HFF-Myc (cell line): Measurements from ENCODE around the gene MCF2L.

ENCODE experiments used
- DNase-seq: peaks from one replicate; pipeline ENCODE4 v3.0.0-alpha.2; 2011; ENCODE audit warnings: low read depth; ENCODE audit errors: extremely low read depth
- H3K4me3 ChIP-seq: replicated peaks from 2 replicates; pipeline ENCODE4 v1.5.1; 2011; ENCODE audit warnings: low read depth, mild to moderate bottlenecking, control low read depth, low read length
- CTCF ChIP-seq: IDR thresholded peaks from 2 replicates; pipeline ENCODE4 v1.5.1; 2012; ENCODE audit warnings: mild to moderate bottlenecking, low read depth, low read length, control low read depth; ENCODE audit errors: missing control alignments

Gene MCF2L

DNA sequence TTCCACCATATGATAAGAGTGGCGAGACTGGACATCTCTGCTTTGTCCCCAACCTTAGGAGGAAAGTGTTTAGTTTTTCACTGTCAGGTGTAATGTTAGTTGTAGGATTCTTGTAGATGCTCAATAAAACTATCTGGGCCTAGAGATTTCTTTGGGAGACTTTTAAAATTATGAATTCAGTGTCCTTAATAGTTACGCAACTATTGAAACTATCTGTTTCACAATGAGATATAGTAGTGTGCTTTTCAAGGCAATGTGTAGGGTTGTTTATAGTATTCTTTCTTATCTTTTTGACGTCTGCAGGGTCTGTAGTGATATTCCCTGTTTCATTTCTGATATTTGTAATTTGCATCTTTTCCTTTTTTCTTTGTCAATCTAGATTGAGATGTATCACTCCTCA, 103.4 kb downstream of the MCF2L start:
- no peak overlapping the region for H3K4me3 ChIP-seq
- DNase-seq: no peak
- no peak for TF ChIP-seq CTCF

DNA sequence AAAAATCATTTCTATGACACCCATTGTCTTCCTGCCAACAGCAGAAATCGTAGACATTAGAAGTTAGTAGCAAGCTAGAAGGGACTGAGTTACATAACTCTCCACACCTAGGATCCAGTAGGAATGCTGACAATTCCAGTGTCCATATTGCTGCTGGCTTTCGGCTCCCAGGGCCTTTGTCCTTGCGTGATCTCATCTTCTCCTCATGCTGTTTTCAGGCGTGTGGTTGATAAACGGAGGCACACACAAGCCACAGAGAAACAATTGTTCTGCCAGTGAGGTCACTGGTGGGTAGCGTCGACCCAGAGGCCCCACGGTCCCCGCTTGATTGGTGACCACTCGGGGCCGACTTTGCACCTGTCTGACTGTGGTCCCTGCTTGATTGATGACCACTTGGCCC, 104.9 kb downstream of the MCF2L start:
- no peak for TF ChIP-seq CTCF
- no peak for DNase-seq
- H3K4me3 ChIP-seq: no peak overlapping the region

- no peak for TF ChIP-seq CTCF
- H3K4me3 ChIP-seq: no peak overlapping the region
- DNase-seq: no peak
Observed at GRCh38 chr13:113074401-113074800, 105.4 kb downstream of the MCF2L start.

DNA sequence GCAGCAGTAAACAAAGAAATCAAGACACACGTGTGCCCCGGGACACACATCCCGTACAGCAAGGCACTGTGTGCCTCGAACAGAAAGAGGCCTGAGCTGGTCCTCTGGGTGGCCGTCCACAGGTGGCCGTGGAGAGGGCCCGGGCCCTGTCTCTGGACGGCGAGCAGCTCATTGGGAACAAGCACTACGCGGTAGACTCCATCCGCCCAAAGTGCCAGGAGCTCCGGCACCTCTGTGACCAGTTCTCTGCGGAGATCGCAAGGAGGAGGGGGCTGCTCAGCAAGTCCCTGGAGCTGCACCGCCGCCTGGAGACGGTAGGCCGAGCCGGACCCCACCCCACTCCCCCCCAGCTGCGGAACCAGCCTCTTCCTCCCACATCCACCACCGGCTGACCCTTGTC, 105.9 kb downstream of the MCF2L start:
- DNase-seq: no peak
- no peak overlapping the region for H3K4me3 ChIP-seq
- TF ChIP-seq CTCF: no peak

DNA sequence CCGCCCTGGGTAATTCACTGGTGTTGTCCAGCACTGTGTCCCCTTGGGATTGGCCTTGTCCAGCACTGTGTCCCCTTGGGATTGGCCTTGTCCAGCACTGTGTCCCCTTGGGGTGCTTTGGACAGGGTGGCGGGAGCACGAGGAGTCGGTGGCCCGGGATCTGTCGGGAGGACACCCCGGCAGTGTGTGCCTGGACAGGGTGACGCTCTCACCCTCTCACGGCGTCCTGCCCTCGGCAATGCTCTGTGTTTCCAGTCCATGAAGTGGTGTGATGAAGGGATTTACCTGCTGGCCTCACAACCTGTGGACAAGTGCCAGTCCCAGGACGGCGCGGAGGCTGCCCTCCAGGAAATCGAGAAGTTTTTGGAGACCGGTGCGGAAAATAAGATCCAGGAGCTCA, 106.7 kb downstream of the MCF2L start:
- no peak for DNase-seq
- TF ChIP-seq CTCF: no peak
- H3K4me3 ChIP-seq: no peak overlapping the region

GRCh38 chr13:113076681-113077401, 107.8 kb downstream of the MCF2L start:
- DNase-seq: no peak
- H3K4me3 ChIP-seq: no peak overlapping the region
- no peak for TF ChIP-seq CTCF

GRCh38 chr13:113077566-113077952, 108.5 kb downstream of the MCF2L start:
- no peak for TF ChIP-seq CTCF
- H3K4me3 ChIP-seq: no peak overlapping the region
- DNase-seq: no peak
